DMS79 treated with DMSO at 0.1 percent for 48 hours (cell line): Measurements from ENCODE around the gene ZDHHC13.

Experiments used
- DNase-seq: peaks from one replicate; lab custom pipeline; 2025; lab: John Stamatoyannopoulos, UW

ZDHHC13 gene

GRCh38 chr11:19116971-19117759 is at the start of gene ZDHHC13:
TSS of gene ZDHHC13 (plus strand) at chr11:19117168. CDS start at chr11:19117250, 82 bp downstream.
- peak; percentile 87 for DNase-seq

- DNase-seq = peak; percentile 65
These were observed 45.7 kb upstream of the ZDHHC13 start for GRCh38 chr11:19071255-19071654.

GRCh38 chr11:19072464-19072863 is 44.5 kb upstream of the ZDHHC13 start:
- DNase-seq = no peak

- DNase-seq = no peak
These were observed 43.2 kb upstream of the ZDHHC13 start for GRCh38 chr11:19073454-19074415.

GRCh38 chr11:19075636-19076035 is 41.3 kb upstream of the ZDHHC13 start:
- DNase-seq = no peak

- DNase-seq = peak; percentile 52
These were observed 40.0 kb upstream of the ZDHHC13 start for GRCh38 chr11:19076744-19077589.

GRCh38 chr11:19077965-19078364 is 39.0 kb upstream of the ZDHHC13 start:
- DNase-seq = no peak

- no peak for DNase-seq
These were observed 37.1 kb upstream of the ZDHHC13 start for GRCh38 chr11:19079643-19080440.

- DNase-seq = no peak
These were observed 36.4 kb upstream of the ZDHHC13 start for GRCh38 chr11:19080579-19080993.

- no peak for DNase-seq
These were observed 33.8 kb upstream of the ZDHHC13 start for GRCh38 chr11:19083166-19083565.

- DNase-seq = no peak
These were observed 32.2 kb upstream of the ZDHHC13 start for GRCh38 chr11:19084661-19085315.

GRCh38 chr11:19087658-19088057 is 29.3 kb upstream of the ZDHHC13 start:
- DNase-seq = no peak

GRCh38 chr11:19088791-19089190 is 28.2 kb upstream of the ZDHHC13 start:
- DNase-seq = no peak

- DNase-seq = no peak
These were observed 27.5 kb upstream of the ZDHHC13 start for GRCh38 chr11:19089421-19089820.

- DNase-seq = no peak
These were observed 25.6 kb upstream of the ZDHHC13 start for GRCh38 chr11:19091366-19091765.

GRCh38 chr11:19092342-19092741 is 24.6 kb upstream of the ZDHHC13 start:
- no peak for DNase-seq

- DNase-seq = no peak
These were observed 24.1 kb upstream of the ZDHHC13 start for GRCh38 chr11:19092850-19093249.

GRCh38 chr11:19093976-19094375 is 23.0 kb upstream of the ZDHHC13 start:
- DNase-seq = no peak

GRCh38 chr11:19094859-19095258 is 22.1 kb upstream of the ZDHHC13 start:
- DNase-seq = no peak

GRCh38 chr11:19099093-19099492 is 17.9 kb upstream of the ZDHHC13 start:
- DNase-seq = no peak

- DNase-seq = no peak
These were observed 16.1 kb upstream of the ZDHHC13 start for GRCh38 chr11:19100885-19101284.
